GM23248 (cell line): ENCODE results near the gene WASF3.

Experiments
- EZH2 ChIP-seq: fragments of 200-600 bp; sonication (generic); IDR thresholded peaks from 2 replicates; pipeline ENCODE4 v1.6.1; 2018; ENCODE audit warnings: antibody characterized with exemption, mild to moderate bottlenecking; ENCODE audit not compliant: insufficient read depth, poor library complexity, severe bottlenecking
- EZH2phosphoT487 ChIP-seq: fragments of 200-600 bp; sonication (generic); IDR thresholded peaks from 2 replicates; pipeline ENCODE4 v1.6.1; 2018; ENCODE audit warnings: antibody characterized with exemption, moderate library complexity, mild to moderate bottlenecking, low read depth; ENCODE audit not compliant: insufficient read depth

DNA sequence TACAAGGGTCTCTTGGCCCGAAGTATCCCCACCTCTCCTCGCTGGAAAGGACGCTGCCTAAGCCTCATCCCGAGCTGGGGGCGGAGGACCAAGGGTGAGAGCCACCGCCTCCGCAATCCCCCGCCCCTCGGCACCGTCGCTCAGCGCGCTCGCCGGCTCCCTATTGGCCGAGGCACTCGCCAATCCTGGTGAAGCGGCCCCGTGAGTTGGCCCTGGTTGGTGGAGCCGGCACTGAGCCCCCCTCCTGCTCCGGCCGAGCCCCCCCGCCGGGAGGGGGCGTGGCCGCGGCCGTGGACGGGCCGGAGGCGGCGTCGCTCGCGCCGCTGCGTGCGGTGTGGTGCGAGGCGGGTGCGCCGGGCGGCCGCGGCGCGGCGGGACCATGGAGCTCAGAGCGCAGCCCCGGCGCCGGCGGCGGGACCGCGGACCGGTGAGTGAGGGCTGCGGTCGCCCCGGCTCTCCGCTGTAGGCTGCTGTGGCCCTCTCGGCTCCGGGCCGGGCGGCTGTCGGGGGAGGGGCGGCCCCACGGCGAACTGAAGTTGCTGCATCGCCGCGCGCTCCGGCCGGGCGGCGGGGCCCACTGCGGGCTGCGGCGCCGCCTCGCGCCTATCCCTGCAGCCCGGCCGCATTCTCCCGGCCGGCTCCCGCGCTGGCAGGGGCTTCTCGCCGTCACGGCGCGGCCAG, at the start of gene WASF3:
- TF ChIP-seq EZH2phosphoT487 (no peak), EZH2 (no peak)
